Endodermal cell (in vitro differentiated cells): ENCODE measurements around the gene SLC4A4. TPM values are rescaled to one million over a fixed set of nuclear protein-coding genes. Genes with fewer than 3 reads are reported as not detected.
"Not testable (repeated sequence)": the region's sequence is repeated elsewhere in the genome, so short reads cannot be mapped to it uniquely, and the experiment has no call there.

Experiments
- DNase-seq: peaks from one replicate; pipeline ENCODE4 v3.0.0-alpha.2; 2017
- H3K27ac ChIP-seq: 2 replicates; pipeline ENCODE4 v1.5.1; 2013; ENCODE audit warnings: mild to moderate bottlenecking, low read depth, low read length, moderate library complexity
- H3K27me3 ChIP-seq: 2 replicates; pipeline ENCODE4 v1.6.1; 2013; ENCODE audit warnings: mild to moderate bottlenecking, low read length, moderate library complexity; ENCODE audit not compliant: insufficient read depth, control insufficient read depth, poor library complexity, severe bottlenecking
- H3K36me3 ChIP-seq: 2 replicates; pipeline ENCODE4 v1.7.0; 2013; ENCODE audit warnings: mild to moderate bottlenecking, low read length, moderate library complexity; ENCODE audit not compliant: control insufficient read depth, insufficient read depth
- H3K4me1 ChIP-seq: one replicate; pipeline ENCODE4 v1.7.0; 2013; ENCODE audit warnings: low read length; ENCODE audit not compliant: control insufficient read depth, insufficient read depth
- H3K4me3 ChIP-seq: 2 replicates; pipeline ENCODE4 v1.5.1; 2013; ENCODE audit warnings: mild to moderate bottlenecking, low read length, moderate library complexity
- H3K9ac ChIP-seq: 2 replicates; pipeline ENCODE4 v1.6.1; 2013; ENCODE audit warnings: mild to moderate bottlenecking, low read length, moderate library complexity; ENCODE audit not compliant: poor library complexity, severe bottlenecking; ENCODE audit errors: extremely low read depth
- H3K9me3 ChIP-seq: 2 replicates; pipeline ENCODE4 v1.6.1; 2013; ENCODE audit warnings: mild to moderate bottlenecking, low read length, moderate library complexity; ENCODE audit not compliant: control insufficient read depth
- H3K27ac Mint-ChIP-seq: 2 replicates; pipeline ENCODE4 v1.8.0; 2020; ENCODE audit warnings: mixed read lengths
- H3K27me3 Mint-ChIP-seq: 2 replicates; pipeline ENCODE4 v1.8.0; 2021; ENCODE audit warnings: mild to moderate bottlenecking, mixed read lengths; ENCODE audit not compliant: insufficient read depth
- H3K36me3 Mint-ChIP-seq: 2 replicates; pipeline ENCODE4 v1.8.0; 2020; ENCODE audit warnings: low read depth, mixed read lengths
- H3K4me1 Mint-ChIP-seq: 2 replicates; pipeline ENCODE4 v1.8.0; 2020; ENCODE audit warnings: mixed read lengths
- H3K4me3 Mint-ChIP-seq: 2 replicates; pipeline ENCODE4 v1.8.0; 2020; ENCODE audit warnings: mild to moderate bottlenecking, moderate library complexity, mixed read lengths
- H3K9me3 Mint-ChIP-seq: 2 replicates; pipeline ENCODE4 v1.8.0; 2020; ENCODE audit warnings: mild to moderate bottlenecking, mixed read lengths
- CTCF ChIP-seq: fragments of 200-600 bp; sonication (generic); conservative IDR thresholded peaks from 2 replicates; pipeline ENCODE4 v1.5.0; 2021; ENCODE audit warnings: antibody characterized with exemption, mild to moderate bottlenecking
- WGBS, 2 experiments: methylation state at CpG; one replicate each; pipeline versions ENCODE4 v1.1.5 to v1.1.7; 2013; ENCODE audit warnings: missing lambda C conversion rate in 2 of 2, mixed read lengths in 1 of 2; ENCODE audit not compliant: insufficient coverage in 1 of 2, insufficient read length in 1 of 2; 5-methylcytosine and 5-hydroxymethylcytosine counted together
- total RNA-seq, 2 donors: library from RNA; stranded (reverse); fragmentation: NEBNext Ultra II Directional in 1 of 2; extraction: Animal tissue kit (Norgen Biotek cat#: 25700) in 1 of 2; gene quantifications; 2 replicates in 1 of 2; 3 replicates in 1 of 2; pipeline ENCODE4 v1.2.1, GENCODE V29; 2021

SLC4A4 gene
- total RNA-seq, 2 donors from 2014 or later: 3.3 to 3.8 TPM

- Mint-ChIP-seq H3K27me3 (no peaks in the 10 kb centered on the region), H3K9me3 (peaks cover 18% of the 10 kb centered on the region), H3K4me1 (no peaks in the 10 kb centered on the region), H3K4me3 (no peak overlapping the region), H3K36me3 (peaks cover 7% of the 10 kb centered on the region), H3K27ac (no peak overlapping the region)
- H3K4me3 ChIP-seq: no peak overlapping the region
- no peak for DNase-seq
- H3K9ac ChIP-seq: no peak overlapping the region
- no peaks in the 10 kb centered on the region for H3K36me3 ChIP-seq
- no peaks in the 10 kb centered on the region for H3K27me3 ChIP-seq
- peaks cover 14% of the 10 kb centered on the region for H3K9me3 ChIP-seq
- no peaks in the 10 kb centered on the region for H3K4me1 ChIP-seq
- H3K27ac ChIP-seq: no peak overlapping the region
- no peak for TF ChIP-seq CTCF
- 87 to 93% methylated on average over 2 of the region's 2 CpGs for WGBS, 2 experiments
These were observed 67.0 kb downstream of the SLC4A4 start for GRCh38 chr4:71405791-71406190.

- no peaks in the 10 kb centered on the region for H3K4me1 Mint-ChIP-seq
- H3K36me3 ChIP-seq: no peaks in the 10 kb centered on the region
- no peak overlapping the region for H3K27ac Mint-ChIP-seq
- H3K4me1 ChIP-seq: no peaks in the 10 kb centered on the region
- no peak for DNase-seq
- H3K27me3 ChIP-seq: no peaks in the 10 kb centered on the region
- peaks cover 7% of the 10 kb centered on the region for H3K36me3 Mint-ChIP-seq
- H3K9me3 ChIP-seq: peaks cover 14% of the 10 kb centered on the region
- WGBS, 2 experiments: 89 to 100% methylated on average over 1 of the region's 1 CpG
- H3K4me3 Mint-ChIP-seq: no peak overlapping the region
- H3K9me3 Mint-ChIP-seq: peaks cover 18% of the 10 kb centered on the region
- H3K4me3 ChIP-seq: no peak overlapping the region
- H3K27ac ChIP-seq: no peak overlapping the region
- TF ChIP-seq CTCF: no peak
- H3K9ac ChIP-seq: no peak overlapping the region
- H3K27me3 Mint-ChIP-seq: no peaks in the 10 kb centered on the region
These were observed 67.7 kb downstream of the SLC4A4 start for GRCh38 chr4:71406459-71406963.

- not testable (repeated sequence) for H3K4me1 Mint-ChIP-seq, H3K27ac Mint-ChIP-seq
These were observed 70.1 kb downstream of the SLC4A4 start for GRCh38 chr4:71408961-71409360.

GRCh38 chr4:71411981-71412380, 73.2 kb downstream of the SLC4A4 start:
- no peaks in the 10 kb centered on the region for H3K27me3 ChIP-seq
- H3K36me3 ChIP-seq: no peaks in the 10 kb centered on the region
- H3K9me3 ChIP-seq: peaks cover 14% of the 10 kb centered on the region
- H3K27me3 Mint-ChIP-seq: no peaks in the 10 kb centered on the region
- 83% methylated on average over 1 of the region's 2 CpGs for WGBS, 2 experiments
- H3K27ac Mint-ChIP-seq: no peak overlapping the region
- H3K4me3 ChIP-seq: no peak overlapping the region
- DNase-seq: no peak
- peaks cover 7% of the 10 kb centered on the region for H3K36me3 Mint-ChIP-seq
- H3K27ac ChIP-seq: no peak overlapping the region
- H3K4me1 Mint-ChIP-seq: no peaks in the 10 kb centered on the region
- no peak overlapping the region for H3K4me3 Mint-ChIP-seq
- TF ChIP-seq CTCF: no peak
- H3K9ac ChIP-seq: no peak overlapping the region
- H3K9me3 Mint-ChIP-seq: peaks cover 18% of the 10 kb centered on the region
- no peaks in the 10 kb centered on the region for H3K4me1 ChIP-seq

More at GRCh38 chr4:71408961-71409360, 70.1 kb downstream of the SLC4A4 start:
- not testable (repeated sequence) for H3K9ac ChIP-seq, H3K4me1 ChIP-seq, DNase-seq, H3K36me3 Mint-ChIP-seq, H3K36me3 ChIP-seq, H3K4me3 Mint-ChIP-seq, H3K27me3 ChIP-seq, H3K27ac ChIP-seq, H3K4me3 ChIP-seq, H3K27me3 Mint-ChIP-seq
- peaks cover 14% of the 10 kb centered on the region for H3K9me3 ChIP-seq
- peaks cover 18% of the 10 kb centered on the region for H3K9me3 Mint-ChIP-seq
